OCI-LY3 (cell line): Measurements from ENCODE around the gene GFAP.

ENCODE experiments used
- CTCF ChIP-seq: fragments of 200-600, 300-600 bp; sonication (generic); IDR thresholded peaks from 2 replicates; pipeline ENCODE4 v1.5.1; 2014; ENCODE audit warnings: antibody characterized with exemption, low read length, low read depth
- EZH2phosphoT487 ChIP-seq: fragments of 200-600 bp; shearing (Covaris generic); IDR thresholded peaks from 2 replicates; pipeline ENCODE4 v1.6.1; 2018; ENCODE audit warnings: antibody characterized with exemption, mixed run types, low read depth

DNA sequence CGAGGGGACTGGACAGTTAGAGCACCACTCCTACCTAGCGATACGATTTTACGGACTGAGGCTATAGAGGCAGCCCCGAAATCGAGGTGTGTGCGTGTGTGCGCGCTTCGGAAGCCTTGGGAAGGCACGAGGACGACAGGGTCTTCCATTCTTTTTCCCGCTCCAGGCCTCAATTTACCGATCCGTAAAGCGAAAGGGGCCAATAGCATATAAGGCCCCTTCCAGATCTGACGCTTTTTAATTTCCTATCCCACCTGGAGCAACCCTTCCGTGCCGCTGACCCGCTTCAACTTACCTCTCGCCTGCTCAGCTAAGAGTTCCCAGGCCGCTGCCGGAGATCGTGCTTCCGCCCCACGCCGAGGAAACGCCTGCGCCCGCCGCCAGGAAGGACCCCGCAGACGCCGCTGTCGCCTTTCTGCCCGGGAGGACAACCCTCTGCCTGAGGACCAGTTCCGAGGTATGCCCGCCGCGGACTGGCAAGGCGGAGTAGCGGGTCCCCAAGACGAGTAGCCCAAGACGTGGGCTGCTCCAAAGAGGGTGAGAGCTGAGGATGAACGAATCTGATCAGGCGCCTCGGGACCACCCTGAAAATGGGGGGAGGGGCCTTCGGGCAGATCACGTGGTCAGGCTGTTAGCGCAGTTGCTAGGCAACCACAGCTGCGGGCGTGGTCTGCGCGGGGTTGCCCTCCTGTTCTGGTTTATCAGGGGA, 16.1 kb downstream of the GFAP start, which contains the start of gene EFTUD2:
- TF ChIP-seq EZH2phosphoT487 (no peak), CTCF (no peak)
